HFFc6 (cell line): Measurements from ENCODE around the gene MYLK. TPM values are rescaled to one million over a fixed set of nuclear protein-coding genes. Genes with fewer than 3 reads are reported as not detected.

Experiments used
- DNase-seq: peaks from one replicate; pipeline ENCODE4 v3.0.0-alpha.2; 2018
- H3K27ac Mint-ChIP-seq: 2 replicates; pipeline ENCODE4 v1.8.0; 2020; ENCODE audit warnings: mild to moderate bottlenecking, mixed read lengths
- H3K27me3 Mint-ChIP-seq: 2 replicates; pipeline ENCODE4 v1.8.0; 2021; ENCODE audit warnings: mild to moderate bottlenecking, moderate library complexity, mixed read lengths; ENCODE audit not compliant: insufficient read depth
- H3K36me3 Mint-ChIP-seq: 2 replicates; pipeline ENCODE4 v1.8.0; 2021; ENCODE audit warnings: low read depth, mixed read lengths
- H3K4me1 Mint-ChIP-seq: 2 replicates; pipeline ENCODE4 v1.8.0; 2020; ENCODE audit warnings: low read depth, mixed read lengths
- H3K4me3 Mint-ChIP-seq: 2 replicates; pipeline ENCODE4 v1.8.0; 2020; ENCODE audit warnings: mild to moderate bottlenecking, moderate library complexity, mixed read lengths
- H3K9me3 Mint-ChIP-seq: 2 replicates; pipeline ENCODE4 v1.8.0; 2020; ENCODE audit warnings: mild to moderate bottlenecking, mixed read lengths
- CTCF ChIP-seq: fragments of 200-600 bp; sonication (generic); IDR thresholded peaks from 2 replicates; pipeline ENCODE4 v1.5.0; 2021; ENCODE audit warnings: antibody characterized with exemption, mild to moderate bottlenecking
- total RNA-seq, 6 experiments: library from RNA; stranded (reverse); fragmentation: NEBNext Ultra II Directional; extraction: Animal tissue kit (Norgen Biotek cat#: 25700); gene quantifications; 2 replicates in 1 of 6; 3 replicates in 5 of 6; pipeline ENCODE4 v1.2.3, GENCODE V29; 2021

The MYLK gene
- total RNA-seq, 6 experiments from 2014 or later: 296 to 431 (median 335) TPM

GRCh38 chr3:123783050-123783689 lies 101.0 kb downstream of the MYLK start:
- Mint-ChIP-seq H3K27ac (peak overlapping the region; percentile 87), H3K9me3 (no peaks in the 10 kb centered on the region; the same call in 1 of the 2 replicates), H3K36me3 (peaks cover 73% of the 10 kb centered on the region), H3K27me3 (peaks cover 10% of the 10 kb centered on the region; the same call in 1 of the 2 replicates), H3K4me3 (peak overlapping the region; percentile 62), H3K4me1 (peaks cover 80% of the 10 kb centered on the region)
- no peak for DNase-seq
- TF ChIP-seq CTCF: no peak

DNA sequence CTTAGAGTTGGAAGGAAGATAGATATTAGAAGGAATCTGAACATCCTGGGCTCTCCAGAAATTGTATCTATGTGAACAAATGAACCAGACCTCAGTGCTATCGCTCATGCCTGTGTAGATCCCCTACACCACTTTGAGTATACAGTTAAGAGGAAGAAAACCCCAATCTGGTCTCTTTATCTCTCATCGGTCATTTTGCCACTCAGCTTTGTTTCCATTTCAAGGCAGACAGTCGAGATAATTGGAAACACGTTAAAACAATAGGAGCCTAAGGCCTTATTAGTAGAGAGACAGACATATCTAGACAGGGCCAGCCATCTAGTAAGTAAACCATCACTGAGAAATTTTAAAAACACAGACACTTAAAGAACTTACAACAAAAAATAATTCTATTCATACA lies 101.6 kb downstream of the MYLK start:
- H3K4me3 Mint-ChIP-seq: peak overlapping the region; percentile 62
- TF ChIP-seq CTCF: no peak
- no peaks in the 10 kb centered on the region; the same call in 1 of the 2 replicates for H3K9me3 Mint-ChIP-seq
- peaks cover 10% of the 10 kb centered on the region; the same call in 1 of the 2 replicates for H3K27me3 Mint-ChIP-seq
- H3K4me1 Mint-ChIP-seq: peaks cover 80% of the 10 kb centered on the region
- DNase-seq: no peak
- peak overlapping the region; percentile 87 for H3K27ac Mint-ChIP-seq
- peaks cover 70% of the 10 kb centered on the region for H3K36me3 Mint-ChIP-seq

DNA sequence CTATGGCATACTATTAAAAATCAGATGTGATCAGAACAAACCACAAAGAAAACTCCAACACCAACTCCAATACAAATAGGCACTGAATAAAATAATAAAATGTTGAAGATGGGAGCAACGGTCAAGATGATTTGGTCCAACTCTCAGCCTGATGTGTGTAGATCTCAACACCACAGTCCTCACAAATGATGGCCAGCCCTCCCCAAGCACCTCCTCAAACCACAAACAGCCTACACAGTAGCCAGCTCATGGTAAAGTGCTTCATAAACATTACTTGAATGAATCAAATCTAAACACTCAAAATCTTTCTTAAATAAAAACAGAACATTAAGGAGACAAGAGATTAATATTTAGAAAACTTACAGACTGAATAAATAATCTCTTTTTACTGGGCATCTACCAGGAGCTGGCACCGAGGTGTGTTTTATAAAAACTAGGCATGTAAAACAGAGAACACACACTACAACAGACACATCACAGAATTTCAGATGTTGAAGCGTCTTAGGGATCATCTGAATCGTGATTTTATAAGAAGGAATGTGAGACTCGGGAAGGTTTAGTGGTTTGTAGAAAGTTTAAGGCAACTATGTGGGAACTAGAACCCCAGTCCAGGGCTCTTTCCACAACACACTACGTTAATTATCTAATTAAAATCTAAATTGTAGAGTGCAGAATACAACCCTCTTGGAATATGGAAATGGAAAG lies 102.4 kb downstream of the MYLK start:
- peak; percentile 57 for DNase-seq
- TF ChIP-seq CTCF: no peak
- peak overlapping the region; percentile 87 for H3K27ac Mint-ChIP-seq
- H3K36me3 Mint-ChIP-seq: peaks cover 68% of the 10 kb centered on the region
- H3K4me1 Mint-ChIP-seq: peaks cover 80% of the 10 kb centered on the region
- peaks cover 10% of the 10 kb centered on the region; the same call in 1 of the 2 replicates for H3K27me3 Mint-ChIP-seq
- peak overlapping the region; percentile 62 for H3K4me3 Mint-ChIP-seq
- H3K9me3 Mint-ChIP-seq: no peaks in the 10 kb centered on the region; the same call in 1 of the 2 replicates

DNA sequence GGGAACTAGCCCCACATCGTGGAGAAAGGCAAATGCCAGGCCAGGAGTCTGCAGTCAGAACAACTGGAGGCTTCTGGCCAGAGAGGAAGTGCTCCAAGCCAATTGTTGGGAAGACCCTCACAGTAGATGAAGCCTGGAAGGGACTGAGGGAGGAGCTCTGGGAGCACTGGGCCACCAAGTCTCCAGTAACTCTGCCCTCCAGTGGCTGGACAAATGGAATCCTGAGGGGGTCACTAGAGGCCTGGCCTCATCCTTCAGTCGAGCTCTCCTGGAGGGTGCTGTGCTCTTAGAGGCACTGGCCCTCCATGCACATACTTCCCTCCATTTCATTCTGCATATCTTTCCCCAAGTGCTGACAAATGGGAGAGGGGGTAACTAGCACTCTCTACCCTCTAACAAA lies 103.0 kb downstream of the MYLK start:
- DNase-seq: no peak
- peak; percentile 44 for TF ChIP-seq CTCF
- Mint-ChIP-seq H3K27ac (peak overlapping the region; percentile 87), H3K27me3 (peaks cover 10% of the 10 kb centered on the region; the same call in 1 of the 2 replicates), H3K9me3 (no peaks in the 10 kb centered on the region; the same call in 1 of the 2 replicates), H3K4me1 (peaks cover 83% of the 10 kb centered on the region), H3K4me3 (peak overlapping the region; percentile 62), H3K36me3 (peaks cover 71% of the 10 kb centered on the region)

- Mint-ChIP-seq H3K4me1 (peaks cover 87% of the 10 kb centered on the region), H3K9me3 (no peaks in the 10 kb centered on the region; the same call in 1 of the 2 replicates), H3K27ac (peak overlapping the region; percentile 87), H3K36me3 (peaks cover 76% of the 10 kb centered on the region), H3K4me3 (peak overlapping the region; percentile 25), H3K27me3 (peaks cover 10% of the 10 kb centered on the region; the same call in 1 of the 2 replicates)
- no peak for DNase-seq
- no peak for TF ChIP-seq CTCF
These were observed 103.5 kb downstream of the MYLK start for GRCh38 chr3:123780656-123781055.
